ENCODE results near the gene PLA2G4A. TPM values are rescaled to one million over a fixed set of nuclear protein-coding genes. Genes with fewer than 3 reads are reported as not detected.

The PLA2G4A gene
- total and polyA plus RNA-seq, 12 donors, result 4.2 to 53.1 (median 14.9) TPM

DNA sequence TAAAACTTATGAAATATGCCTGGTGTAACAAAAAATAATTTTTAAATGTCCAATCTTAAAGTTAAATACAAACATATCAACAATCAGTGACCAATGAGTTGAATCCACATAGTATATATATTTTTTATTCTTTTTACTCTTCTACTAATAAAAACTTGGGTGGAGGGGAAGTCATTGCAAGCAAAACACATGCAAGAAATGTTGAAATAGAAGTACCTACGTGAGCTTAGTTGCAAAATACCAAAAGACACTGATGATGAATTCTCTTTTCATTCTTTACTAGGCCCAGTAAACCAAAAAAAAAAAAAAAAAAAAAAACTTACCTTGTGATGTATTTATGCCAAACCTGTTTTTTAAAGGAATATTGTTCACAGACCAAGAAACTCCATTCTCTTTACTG, 26.4 kb upstream of the PLA2G4A start:
- 49 to 68% (median 56%) methylated on average over 1 of the region's 1 CpG for WGBS, 4 donors

DNA sequence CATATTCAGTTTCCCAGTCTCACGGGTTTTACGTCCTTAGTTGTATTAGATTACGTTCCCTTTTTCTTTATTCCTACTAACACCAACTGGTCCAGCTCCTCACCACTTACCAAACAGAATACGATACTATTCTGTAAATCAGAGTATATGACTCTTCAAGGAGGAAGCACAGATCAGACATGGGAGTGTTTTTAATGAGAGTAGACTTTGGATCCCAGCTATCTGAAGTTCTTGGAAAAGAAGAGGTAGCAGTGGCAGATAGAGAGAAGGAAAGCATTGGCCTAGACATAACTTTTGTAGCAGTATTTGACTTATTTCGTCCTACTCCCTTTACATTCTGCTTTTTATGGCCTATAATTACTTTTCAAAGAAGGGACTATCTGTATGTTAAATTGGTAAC, 24.1 kb upstream of the PLA2G4A start:
- Histone ChIP-seq H3K27me3 (no peaks in the 10 kb centered on the region), H3K9me3 (replicated peaks in 1 of 3) (no peaks in the 10 kb centered on the region), H3K4me1 (replicated peaks in 1 of 2) (no peaks in the 10 kb centered on the region), H3K4me3 (no peak overlapping the region), H3K36me3 (replicated peaks in 1 of 2) (no peaks in the 10 kb centered on the region), H3K27ac (no peak overlapping the region)
- TF ChIP-seq, protein P1, sequence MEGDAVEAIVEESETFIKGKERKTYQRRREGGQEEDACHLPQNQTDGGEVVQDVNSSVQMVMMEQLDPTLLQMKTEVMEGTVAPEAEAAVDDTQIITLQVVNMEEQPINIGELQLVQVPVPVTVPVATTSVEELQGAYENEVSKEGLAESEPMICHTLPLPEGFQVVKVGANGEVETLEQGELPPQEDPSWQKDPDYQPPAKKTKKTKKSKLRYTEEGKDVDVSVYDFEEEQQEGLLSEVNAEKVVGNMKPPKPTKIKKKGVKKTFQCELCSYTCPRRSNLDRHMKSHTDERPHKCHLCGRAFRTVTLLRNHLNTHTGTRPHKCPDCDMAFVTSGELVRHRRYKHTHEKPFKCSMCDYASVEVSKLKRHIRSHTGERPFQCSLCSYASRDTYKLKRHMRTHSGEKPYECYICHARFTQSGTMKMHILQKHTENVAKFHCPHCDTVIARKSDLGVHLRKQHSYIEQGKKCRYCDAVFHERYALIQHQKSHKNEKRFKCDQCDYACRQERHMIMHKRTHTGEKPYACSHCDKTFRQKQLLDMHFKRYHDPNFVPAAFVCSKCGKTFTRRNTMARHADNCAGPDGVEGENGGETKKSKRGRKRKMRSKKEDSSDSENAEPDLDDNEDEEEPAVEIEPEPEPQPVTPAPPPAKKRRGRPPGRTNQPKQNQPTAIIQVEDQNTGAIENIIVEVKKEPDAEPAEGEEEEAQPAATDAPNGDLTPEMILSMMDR (IDR thresholded peaks at IDR 0.05), result no peak
- no peak for TF ChIP-seq POLR2A (IDR thresholded peaks at IDR 0.05)
- no peak for DNase-seq
- intact Hi-C loops (cut with DNase I), result no loop called here
- WGBS, 4 donors, result 58 to 82% (median 76%) methylated on average over 4 to 5 of the region's 5 CpGs

More for the DNA sequence above, 26.4 kb upstream of the PLA2G4A start:
- no peaks in the 10 kb centered on the region for H3K27me3 ChIP-seq
- intact Hi-C loops (cut with DNase I), result no loop called here
- H3K4me3 ChIP-seq, result no peak overlapping the region
- no peak for DNase-seq
- H3K9me3 ChIP-seq (replicated peaks in 1 of 3), result no peaks in the 10 kb centered on the region
- H3K36me3 ChIP-seq (replicated peaks in 1 of 2), result no peaks in the 10 kb centered on the region
- H3K4me1 ChIP-seq (replicated peaks in 1 of 2), result no peaks in the 10 kb centered on the region
- no peak overlapping the region for H3K27ac ChIP-seq
- no peak for TF ChIP-seq POLR2A (IDR thresholded peaks at IDR 0.05)
- TF ChIP-seq, protein P1 (IDR thresholded peaks at IDR 0.05), result no peak

DNA sequence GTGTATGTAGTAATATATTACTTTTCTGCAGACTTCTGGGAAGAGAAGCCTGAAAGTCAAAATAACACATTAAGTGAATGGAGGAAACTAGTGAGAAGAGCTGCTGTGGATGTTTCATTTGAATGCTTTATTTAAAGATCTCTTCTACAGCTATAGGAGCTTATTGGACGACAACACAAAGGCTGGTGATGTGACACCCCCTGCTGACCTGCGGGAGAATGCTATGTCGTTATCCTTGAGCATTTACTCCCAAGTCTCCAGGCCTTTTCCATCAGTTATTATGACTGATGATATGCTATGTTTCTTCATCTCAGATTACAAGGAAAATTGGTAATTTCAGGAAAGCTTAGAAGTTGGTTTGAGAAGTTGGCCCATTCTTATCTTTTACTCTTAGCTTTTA, 22.3 kb upstream of the PLA2G4A start:
- intact Hi-C loops (cut with DNase I), result no loop called here
- no peaks in the 10 kb centered on the region for H3K27me3 ChIP-seq
- 36 to 45% (median 42%) methylated on average over 3 of the region's 3 CpGs for WGBS, 4 donors
- no peaks in the 10 kb centered on the region for H3K4me1 ChIP-seq (replicated peaks in 1 of 2)
- H3K27ac ChIP-seq, result no peak overlapping the region
- TF ChIP-seq, protein P1 (IDR thresholded peaks at IDR 0.05), result no peak
- no peak for TF ChIP-seq POLR2A (IDR thresholded peaks at IDR 0.05)
- H3K9me3 ChIP-seq (replicated peaks in 1 of 3), result no peaks in the 10 kb centered on the region
- no peak overlapping the region for H3K4me3 ChIP-seq
- H3K36me3 ChIP-seq (replicated peaks in 1 of 2), result no peaks in the 10 kb centered on the region
- no peak for DNase-seq

DNA sequence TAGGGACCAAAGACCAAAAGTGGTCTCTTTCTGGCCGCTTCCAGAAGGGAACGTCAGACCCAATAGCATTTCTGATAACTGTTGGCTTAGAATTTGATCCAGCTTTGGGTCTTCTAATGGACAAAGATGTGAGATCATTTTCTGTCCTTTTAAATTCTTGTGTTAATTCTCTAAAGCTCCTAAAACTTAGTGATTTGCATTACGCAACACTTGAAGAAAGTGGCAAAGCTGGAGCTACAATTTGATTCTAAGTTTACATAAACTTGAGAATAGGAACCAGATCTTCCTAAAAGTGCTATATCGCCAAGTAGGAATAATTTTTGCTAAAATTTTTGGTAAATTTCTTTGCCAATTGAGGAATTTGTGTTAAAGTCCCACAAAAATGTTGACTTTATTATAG, 21.6 kb upstream of the PLA2G4A start:
- TF ChIP-seq, protein P1 (IDR thresholded peaks at IDR 0.05), result no peak
- no peak for TF ChIP-seq POLR2A (IDR thresholded peaks at IDR 0.05)
- H3K27ac ChIP-seq, result no peak overlapping the region
- 77 to 81% (median 80%) methylated on average over 4 of the region's 4 CpGs for WGBS, 4 donors

More for the DNA sequence above, 21.6 kb upstream of the PLA2G4A start:
- no peaks in the 10 kb centered on the region for H3K27me3 ChIP-seq
- H3K4me1 ChIP-seq (replicated peaks in 1 of 2), result no peaks in the 10 kb centered on the region
- no peak for DNase-seq
- intact Hi-C loops (cut with DNase I), result no loop called here
- no peaks in the 10 kb centered on the region for H3K9me3 ChIP-seq (replicated peaks in 1 of 3)
- H3K36me3 ChIP-seq (replicated peaks in 1 of 2), result no peaks in the 10 kb centered on the region
- no peak overlapping the region for H3K4me3 ChIP-seq

Measured in adrenal gland (tissue), 12 donors.